Posterior cingulate gyrus (tissue), 11 donors: ENCODE data around the gene KIAA1671.

ENCODE experiments used
- DNase-seq, 10 donors: peaks; one replicate each; pipeline versions ENCODE4 v3.0.0 to v3.0.0-alpha.2; 2020 to 2021; ENCODE audit warnings: mixed read lengths in 3 of 10
- intact Hi-C: fragments of 100-400 bp; cut with DNase I; formaldehyde crosslinking; loops from one replicate; pipeline ENCODE4 v1.15.1; 2023

Gene KIAA1671

GRCh38 chr22:25130462-25130861 is 177.9 kb downstream of the KIAA1671 start:
- intact Hi-C loops = no loop called here
- DNase-seq = peak in 1 of 10 donors; percentile 71

- intact Hi-C loops = no loop called here
- DNase-seq = peak in 1 of 10 donors; percentile 55
Observed at GRCh38 chr22:25131198-25131887, 178.8 kb downstream of the KIAA1671 start.

DNA sequence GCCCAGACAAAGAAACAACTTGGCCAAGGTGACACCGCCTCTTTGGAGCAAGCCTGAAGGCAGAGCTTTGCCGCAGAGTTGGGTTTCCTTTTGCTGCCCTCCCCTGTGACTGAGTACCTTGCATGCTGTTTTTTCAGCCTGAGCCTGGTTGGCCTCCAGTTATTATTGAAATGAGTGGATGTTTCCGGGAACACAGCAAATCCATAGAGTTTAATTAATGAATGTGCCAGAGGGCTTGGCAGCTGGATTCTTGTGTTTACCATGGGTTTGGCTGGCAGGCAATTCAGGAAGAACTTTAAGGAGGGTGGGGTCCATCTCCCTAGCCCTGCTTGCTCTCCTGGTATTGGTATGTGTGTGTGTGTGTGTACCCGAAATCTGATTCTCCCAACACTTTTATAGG is 181.5 kb downstream of the KIAA1671 start:
- intact Hi-C loops = no loop called here
- DNase-seq = no peak

- intact Hi-C loops = no loop called here
- peak in 1 of 10 donors; percentile 17 for DNase-seq
Observed at GRCh38 chr22:25134451-25134850, 181.9 kb downstream of the KIAA1671 start.

DNA sequence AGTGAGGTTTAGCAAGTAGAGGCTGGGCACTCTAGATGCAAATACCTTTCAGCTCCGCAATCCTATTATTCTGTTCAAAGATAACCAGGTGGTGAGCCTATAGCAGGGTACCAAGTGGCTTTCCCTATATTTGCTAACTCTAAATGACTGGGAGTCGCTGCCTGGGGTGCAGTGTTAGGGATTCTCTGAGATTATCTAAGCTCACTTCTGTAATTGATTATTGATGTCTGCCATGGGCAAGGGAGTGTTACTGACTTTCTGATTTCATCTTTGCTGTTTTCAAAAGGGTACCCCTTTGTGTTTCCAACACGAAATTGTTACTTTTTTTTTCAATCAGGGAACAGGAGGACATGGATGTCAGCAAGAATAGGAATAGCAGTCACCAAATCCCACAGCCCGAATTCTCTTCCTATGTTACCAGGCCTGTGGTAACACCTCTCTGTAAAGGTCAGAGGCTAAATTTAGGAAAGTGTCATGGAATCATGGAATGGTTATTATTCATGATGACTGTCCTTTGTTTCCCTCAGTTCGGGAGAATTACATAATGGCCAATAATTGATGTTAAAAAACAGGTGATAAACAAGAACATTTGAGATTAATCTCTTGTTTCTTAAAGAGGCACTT is 184.5 kb downstream of the KIAA1671 start:
- no peak for DNase-seq
- intact Hi-C loops = no loop called here

GRCh38 chr22:25137577-25138525 is 185.3 kb downstream of the KIAA1671 start:
- intact Hi-C loops = no loop called here
- peak in 1 of 10 donors; percentile 55 for DNase-seq

DNA sequence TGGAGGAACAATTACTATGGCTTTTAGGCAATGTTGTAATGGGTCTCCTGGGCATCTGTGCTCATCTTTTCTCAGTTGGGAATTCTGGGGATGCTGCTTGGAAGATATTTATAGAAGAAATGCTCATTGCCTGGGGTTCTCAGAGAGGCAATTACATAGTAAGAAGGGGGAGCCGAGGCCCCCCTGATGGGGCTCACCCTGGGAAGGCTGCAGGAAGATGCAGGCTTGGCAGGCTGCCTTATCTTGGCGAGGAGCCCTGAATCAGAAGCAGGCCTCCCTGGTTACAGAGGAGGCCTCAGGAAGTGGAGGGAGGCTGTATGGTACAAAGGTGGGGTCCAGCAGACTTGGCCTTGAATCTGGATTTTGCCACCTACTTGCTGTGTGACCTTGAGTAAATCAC is 186.5 kb downstream of the KIAA1671 start:
- peak in 1 of 10 donors; percentile 90 for DNase-seq
- intact Hi-C loops = no loop called here

GRCh38 chr22:25142102-25142501 is 189.6 kb downstream of the KIAA1671 start:
- intact Hi-C loops = no loop called here

DNA sequence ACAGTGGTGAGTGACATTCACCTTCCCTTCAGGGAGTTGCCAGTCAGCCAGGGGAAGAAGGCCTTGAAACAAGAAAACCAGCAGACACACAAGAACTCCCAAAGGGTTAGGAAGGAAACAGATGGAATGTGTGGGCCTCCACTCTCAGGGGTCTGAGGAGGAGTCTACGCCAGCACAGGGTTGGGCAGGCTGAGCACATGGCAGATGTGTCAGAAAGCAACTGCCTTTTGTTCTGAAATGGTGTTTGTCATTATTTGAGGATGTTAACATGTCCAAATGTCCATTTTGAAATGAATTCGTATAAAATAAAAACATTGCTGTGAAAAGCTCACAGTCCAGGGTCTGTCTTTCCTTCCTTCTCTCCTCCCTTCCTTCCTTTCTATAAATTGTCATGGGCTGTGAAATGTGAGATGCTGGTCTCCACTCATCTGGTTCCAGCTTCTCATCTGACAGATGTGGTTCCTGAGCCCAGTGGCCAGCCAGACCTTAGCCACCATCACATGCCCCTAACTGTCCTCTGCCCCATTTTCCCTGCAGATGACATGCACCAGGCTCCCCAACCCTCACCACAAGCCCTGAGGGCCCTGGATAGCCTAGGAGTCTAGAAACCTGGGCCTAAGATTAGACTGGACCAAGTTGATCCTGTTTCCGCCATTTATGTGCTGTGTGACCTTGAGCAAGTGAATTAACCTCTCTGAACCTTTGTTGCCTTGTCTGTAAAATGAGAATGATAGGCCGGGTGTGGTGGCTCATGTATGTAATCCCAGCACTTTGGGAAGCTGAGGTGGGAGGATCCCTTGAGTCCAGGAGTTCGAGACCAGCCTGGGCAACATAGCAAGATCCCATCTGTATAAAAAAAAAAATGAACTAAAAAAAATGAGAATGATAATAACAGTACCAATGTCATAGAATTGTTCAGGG is 190.9 kb downstream of the KIAA1671 start:
- intact Hi-C loops = no loop called here

More at GRCh38 chr22:25142102-25142501, 189.6 kb downstream of the KIAA1671 start:
- DNase-seq = no peak

DNA sequence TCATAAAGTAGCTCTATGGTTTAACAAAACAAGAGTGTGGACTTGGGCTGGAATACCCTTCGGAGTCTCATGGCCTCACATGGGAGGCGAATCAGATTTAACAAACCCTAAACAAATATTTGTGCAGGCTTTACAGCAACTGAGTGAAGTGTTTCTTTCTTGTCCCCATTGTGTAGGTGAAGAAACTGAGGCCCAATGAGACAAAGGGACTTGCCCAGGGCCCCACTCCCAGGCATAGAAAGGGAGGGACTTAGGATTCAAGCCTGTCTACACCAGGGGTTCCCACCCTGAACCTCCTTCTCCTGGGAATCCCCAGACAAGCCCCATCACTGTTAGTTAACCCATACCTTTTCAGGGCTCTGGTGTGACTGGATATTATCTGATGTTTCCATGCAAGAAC is 192.0 kb downstream of the KIAA1671 start:
- intact Hi-C loops = no loop called here
- DNase-seq = peak in 1 of 10 donors; percentile 2

More for the DNA sequence above, 190.9 kb downstream of the KIAA1671 start:
- peak in 1 of 10 donors; percentile 12 for DNase-seq

DNA sequence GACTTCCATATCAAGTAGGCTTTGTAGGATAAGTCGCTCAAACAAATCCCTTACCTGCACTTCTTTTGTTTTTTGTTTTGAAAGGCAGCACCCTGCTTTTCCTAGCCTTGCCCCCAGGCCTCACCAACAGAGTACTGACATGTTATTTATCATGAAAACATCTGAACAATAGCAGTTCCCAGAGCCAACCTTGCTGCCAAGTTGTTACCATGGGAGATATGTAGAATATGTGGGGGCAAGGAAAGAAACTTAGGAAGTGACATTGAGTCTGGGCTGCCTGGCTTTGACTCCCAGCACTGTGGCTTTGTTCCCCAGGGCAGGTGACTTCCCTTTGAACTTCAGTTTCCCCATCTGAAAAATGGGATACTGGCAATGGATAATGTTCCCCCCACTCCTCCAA is 193.8 kb downstream of the KIAA1671 start:
- intact Hi-C loops = no loop called here
- DNase-seq = peak in 1 of 10 donors; percentile 24

GRCh38 chr22:25146906-25147641 is 194.6 kb downstream of the KIAA1671 start:
- intact Hi-C loops = no loop called here
- DNase-seq = peak in 1 of 10 donors; percentile 58

GRCh38 chr22:25147642-25147928 is 195.1 kb downstream of the KIAA1671 start:
- intact Hi-C loops = no loop called here
- peak in 1 of 10 donors; percentile 35 for DNase-seq

GRCh38 chr22:25148149-25148691 is 195.7 kb downstream of the KIAA1671 start:
- intact Hi-C loops = no loop called here
- DNase-seq = peak in 1 of 10 donors; percentile 73

DNA sequence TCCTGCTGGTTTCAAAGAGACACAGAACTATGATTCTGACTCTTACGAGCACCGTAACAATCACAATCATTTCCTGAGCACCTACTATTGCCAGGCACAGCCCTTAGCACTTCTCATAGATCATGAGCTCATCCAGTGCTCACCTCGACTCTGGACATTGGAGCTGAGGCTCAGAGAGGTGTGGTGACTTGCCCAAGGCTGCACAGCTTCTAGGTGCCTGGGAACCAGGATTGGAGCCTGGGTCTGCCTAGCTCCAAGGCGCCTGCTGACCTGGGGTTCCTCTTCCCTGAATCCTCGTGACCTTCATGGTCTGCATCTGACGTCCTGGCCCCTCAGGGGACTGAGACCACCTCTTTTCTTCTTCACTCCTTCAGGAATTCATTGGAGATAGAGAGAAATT is 196.5 kb downstream of the KIAA1671 start:
- DNase-seq = no peak
- intact Hi-C loops = no loop called here

DNA sequence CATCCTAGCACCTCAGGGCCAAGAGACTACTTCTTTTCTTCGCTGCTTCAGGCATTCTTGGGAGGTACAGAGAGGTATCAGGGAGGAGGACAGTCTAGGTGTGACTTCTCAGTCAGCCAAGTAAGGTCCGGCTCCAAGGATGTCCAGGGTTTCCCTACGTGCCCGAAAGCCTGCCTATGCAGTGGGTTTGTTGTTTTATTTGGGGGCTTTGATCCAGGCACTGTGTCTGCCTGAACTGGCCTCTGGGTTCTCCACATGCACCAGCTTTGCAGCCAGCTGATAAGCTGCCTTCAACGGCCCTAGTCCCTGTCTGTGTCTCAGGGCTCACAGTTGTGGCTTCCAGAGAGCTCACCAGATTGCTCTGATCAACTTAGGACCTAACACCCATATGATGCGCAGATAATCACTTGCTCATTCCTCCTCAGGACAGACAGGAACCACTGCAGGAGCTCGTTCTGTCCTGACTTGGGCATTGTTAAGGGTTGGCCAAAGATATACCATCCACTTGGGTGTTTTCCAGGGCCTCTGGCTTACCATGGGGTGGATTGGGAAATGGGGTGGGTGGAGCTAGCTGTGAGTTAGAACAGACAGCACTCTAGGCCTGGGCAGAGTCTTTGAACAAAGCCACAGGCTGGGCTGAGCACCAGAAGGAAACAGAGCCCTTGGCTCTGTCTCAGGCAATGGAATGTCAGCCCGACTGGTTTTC is 201.6 kb downstream of the KIAA1671 start:
- intact Hi-C loops = no loop called here
- DNase-seq = peak in 1 of 10 donors; percentile 30

DNA sequence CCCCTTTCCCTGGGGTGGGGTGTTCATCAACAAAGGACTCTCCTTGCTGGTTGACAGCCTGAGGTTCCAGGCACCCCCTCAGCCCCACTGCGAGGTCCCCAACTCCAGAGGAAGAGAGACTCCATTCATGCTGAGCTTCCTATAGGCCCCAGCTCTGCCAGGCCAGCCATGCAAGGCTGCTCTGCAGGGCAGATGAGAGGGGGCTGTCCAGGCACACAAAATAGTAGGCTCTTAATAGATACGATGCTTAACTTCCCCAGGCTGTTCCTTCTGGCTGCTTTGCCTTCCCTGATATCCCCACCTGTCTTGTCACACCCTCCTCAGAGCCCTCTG is 202.1 kb downstream of the KIAA1671 start:
- intact Hi-C loops = no loop called here
- peak in 1 of 10 donors; percentile 27 for DNase-seq

DNA sequence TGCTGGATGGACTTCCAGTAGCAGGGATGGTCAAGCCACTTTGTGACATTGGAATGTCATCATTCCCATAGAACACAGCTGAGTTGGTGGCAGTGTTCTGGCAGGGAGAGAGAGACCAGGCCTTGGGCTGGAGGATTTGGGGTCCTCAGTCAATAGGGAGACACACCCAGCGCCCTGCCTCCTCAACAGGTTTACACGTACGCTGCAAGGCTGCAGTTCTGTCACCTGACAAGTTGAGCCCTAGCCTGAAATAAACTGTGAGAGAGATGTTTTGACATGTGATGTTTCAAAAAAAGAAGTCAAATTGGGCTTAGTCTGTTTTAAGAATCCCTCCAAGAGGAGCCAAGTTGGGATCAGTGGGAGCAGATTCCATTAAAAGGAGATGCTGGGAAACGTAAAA is 204.2 kb downstream of the KIAA1671 start:
- intact Hi-C loops = no loop called here

GRCh38 chr22:25159028-25159427 is 206.5 kb downstream of the KIAA1671 start:
- intact Hi-C loops = no loop called here
- peak in 4 of 10 donors; percentile 44 to 87 (median 69) for DNase-seq

More for the DNA sequence above, 204.2 kb downstream of the KIAA1671 start:
- no peak for DNase-seq
